ENCODE data around the gene OPN5. TPM values are rescaled to one million over a fixed set of nuclear protein-coding genes. Genes with fewer than 3 reads are reported as not detected.

OPN5 gene, protein sequence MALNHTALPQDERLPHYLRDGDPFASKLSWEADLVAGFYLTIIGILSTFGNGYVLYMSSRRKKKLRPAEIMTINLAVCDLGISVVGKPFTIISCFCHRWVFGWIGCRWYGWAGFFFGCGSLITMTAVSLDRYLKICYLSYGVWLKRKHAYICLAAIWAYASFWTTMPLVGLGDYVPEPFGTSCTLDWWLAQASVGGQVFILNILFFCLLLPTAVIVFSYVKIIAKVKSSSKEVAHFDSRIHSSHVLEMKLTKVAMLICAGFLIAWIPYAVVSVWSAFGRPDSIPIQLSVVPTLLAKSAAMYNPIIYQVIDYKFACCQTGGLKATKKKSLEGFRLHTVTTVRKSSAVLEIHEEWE
- not detected in 2 replicates for total RNA-seq

DNA sequence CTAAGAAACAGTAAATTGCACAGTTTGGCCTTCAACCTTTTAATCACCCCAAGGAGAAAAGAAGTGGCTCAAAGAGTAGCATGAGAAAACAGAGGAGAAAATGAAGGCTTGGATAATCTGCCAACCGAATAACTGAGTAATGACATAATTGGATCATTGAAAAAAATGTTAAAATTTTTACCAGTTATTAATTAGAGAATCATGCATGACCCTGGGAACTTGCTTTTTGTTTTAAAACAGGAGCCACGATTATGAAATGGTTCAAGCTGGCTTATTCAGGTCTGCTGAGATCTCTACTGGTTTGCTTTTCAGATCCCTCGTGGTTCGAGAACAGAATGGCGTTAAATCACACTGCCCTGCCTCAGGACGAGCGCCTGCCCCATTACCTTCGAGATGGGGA lies at the start of gene OPN5:
Gene OPN5 (plus strand): TSS at position 301 of the 400 bp plus-strand sequence. CDS start 35 bp downstream, at position 336.

Other genes with a start within 250 kb of the OPN5 start
- 0.71 and 0.74 TPM in 2 replicates for gene ADGRF4, start 83.5 kb upstream of the OPN5 start, total RNA-seq